Stimulated activated CD8-positive, alpha-beta memory T cell treated with anti-CD3 and anti-CD28 coated beads, Interleukin-7, amount 100 ng/mL, for 24 hours (primary cell): ENCODE results near the gene SLC17A2.

Source experiments
- DNase-seq: peaks from one replicate; pipeline ENCODE4 v3.0.0-alpha.2; 2020; ENCODE audit warnings: low read depth

The SLC17A2 gene

DNA sequence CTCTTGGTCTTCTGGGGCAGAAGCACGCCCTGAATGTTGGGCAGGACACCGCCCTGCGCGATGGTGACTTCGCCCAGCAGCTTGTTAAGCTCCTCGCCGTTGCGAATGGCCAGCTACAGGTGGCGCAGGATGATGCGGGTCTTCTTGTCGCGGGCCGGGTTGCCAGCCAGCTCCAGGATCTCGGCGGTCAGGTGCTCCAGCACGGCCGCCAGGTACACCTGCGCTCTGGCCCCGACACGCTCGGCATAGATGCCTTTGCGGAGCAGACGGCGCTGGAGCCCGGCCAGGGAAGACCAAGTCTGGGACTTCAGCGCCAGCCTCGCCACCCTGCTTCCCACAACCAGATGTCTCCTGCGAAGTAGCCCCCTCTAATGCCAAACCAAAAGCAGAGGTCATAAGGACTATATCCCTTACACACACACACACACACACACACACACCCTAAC lies 48.4 kb downstream of the SLC17A2 start:
- no peak for DNase-seq

DNA sequence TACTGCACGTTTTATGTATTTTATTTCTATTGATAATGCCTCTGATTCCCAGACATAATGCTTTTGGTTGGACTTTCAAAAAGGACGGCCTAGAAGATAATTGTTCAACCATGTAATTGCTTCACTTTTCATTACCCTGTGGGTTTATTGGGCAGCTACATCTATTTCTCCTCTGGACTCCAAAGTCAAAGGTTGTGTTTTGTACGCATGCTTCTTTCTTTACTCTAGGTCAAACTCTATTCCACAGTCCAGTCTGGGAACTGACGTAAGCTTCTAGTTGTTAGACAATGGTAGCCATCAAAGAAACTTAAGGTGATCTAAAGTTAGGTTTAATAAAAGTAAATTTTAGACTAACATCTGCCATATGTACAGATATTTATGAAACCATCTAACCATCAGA lies 49.9 kb downstream of the SLC17A2 start:
- DNase-seq, result no peak

DNA sequence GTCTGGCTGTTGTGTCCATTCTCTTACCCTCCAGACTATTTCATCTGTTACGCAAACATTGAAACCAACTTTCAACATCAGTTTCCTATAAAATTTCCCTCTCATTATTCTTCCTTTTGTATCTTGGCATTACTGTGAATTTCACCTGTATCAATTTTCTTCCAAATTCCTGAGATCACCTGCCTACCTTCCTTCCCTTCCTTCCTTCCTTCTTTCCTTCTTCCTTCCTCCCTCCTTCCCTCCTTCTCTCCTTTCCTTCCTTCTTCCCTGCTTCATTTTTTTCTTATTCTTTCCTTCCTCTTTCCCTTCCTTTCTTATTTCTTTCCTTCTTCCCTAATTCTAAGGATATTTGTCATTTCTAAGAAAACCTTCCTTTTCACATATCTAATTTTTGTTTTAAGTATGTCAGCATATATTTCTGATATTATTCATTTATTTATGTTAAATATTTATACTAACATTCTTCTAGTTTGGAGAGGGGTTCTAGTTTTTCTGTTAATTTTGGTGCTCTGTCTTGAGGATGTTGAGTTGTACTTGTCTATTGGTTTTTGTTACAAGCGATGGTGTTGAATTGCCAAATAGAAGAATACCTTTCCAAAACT lies 51.7 kb downstream of the SLC17A2 start:
- DNase-seq, result no peak

DNA sequence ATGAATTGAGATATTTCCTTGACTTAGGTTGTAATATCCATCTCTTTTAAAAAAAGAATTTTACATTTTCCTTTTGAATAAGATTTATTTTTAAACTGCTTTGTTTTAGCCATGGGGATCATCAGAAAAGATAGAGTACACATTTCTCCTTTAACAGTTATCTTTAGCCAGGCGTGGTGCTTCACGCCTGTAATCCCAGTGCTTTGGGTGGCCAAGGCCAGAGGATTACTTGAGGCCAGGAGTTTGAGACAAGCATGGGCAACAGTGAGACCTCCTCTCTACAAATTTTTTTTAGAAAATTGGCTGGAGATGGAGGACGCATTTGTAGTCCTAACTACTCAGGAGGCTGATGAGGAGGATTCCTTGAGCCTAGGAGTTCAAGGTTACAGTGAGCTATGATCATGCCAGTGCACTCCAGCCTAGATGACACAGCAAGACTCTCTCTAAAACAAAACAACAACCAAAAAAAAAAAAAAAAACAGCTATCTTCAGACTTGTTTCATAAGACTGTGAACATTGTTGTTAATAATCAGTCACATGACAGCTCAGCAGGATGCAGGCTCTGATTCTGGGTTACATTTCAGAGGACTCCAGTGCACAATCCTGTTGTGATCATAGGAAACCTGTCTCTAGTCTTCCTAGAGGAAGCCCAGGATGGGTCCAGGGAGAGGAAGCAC lies 54.4 kb downstream of the SLC17A2 start:
- no peak for DNase-seq

DNA sequence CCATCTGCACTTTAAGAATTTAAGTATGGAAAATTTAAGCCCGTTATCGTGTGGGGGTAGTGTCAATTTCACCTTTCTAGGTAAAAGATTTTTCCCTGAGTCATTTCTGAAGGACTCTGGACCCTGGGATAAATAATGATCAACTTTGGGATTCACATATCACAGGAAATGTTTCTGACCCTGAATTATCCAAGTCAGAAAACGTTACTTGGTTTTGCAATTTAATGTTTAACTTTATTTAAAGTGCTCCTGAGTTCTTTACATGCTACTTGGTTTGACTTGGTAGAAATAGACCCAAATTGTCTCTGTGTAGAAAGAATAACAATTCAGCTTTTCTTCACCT lies 55.0 kb downstream of the SLC17A2 start:
- DNase-seq, result no peak

DNA sequence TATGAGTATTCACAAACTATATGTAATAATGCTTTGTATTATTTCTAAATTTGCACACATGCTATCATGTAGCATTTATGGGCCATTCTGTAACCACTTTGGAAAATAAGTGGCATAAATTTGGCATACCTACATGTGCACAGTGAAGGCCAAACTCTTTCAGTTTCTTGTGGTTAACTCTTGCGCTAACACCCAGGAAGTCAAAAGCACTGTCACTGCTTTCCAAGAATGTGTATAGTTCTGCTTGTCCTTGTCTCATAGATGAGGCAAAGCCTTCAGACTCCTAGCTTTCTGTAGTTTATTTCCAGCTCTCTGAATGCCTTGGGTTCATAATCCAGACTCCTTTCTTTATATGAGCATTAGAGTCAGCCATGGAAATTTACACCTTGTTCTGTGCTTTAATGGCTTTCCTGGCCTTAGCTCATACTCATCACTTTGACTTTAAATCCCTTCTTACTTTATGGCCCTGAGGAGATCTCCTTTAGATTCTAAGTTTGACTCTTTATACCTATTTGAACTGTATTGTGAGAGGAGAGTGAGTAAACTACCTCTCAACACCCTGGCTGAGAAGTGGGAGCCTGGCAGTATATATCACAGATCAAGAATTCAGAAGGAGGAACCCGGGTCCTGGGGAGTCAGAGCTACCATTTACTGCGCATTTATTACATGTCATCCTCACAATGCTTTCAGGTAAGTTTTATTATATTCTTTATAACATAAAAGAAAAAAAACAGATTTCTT lies 55.5 kb downstream of the SLC17A2 start:
- DNase-seq, result no peak

DNA sequence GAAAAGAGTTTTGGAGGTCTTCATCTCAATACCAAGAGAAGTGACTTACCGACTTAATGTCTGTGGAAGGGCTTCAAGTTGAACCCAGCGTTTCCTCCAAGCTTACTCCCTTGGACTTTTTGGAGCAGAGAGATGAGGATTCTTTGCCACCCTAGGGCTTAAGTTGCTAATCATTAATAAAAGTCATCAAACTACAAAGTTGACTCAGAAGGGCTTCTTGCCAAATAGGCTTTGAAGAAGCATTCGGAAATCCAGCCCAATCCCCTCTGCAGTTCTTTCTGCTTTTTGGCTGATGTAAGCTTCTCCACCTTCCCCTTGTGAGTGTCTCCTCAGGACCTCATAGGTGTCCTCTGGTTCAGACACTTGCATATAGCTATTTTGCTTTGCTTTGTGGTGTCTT lies 56.4 kb downstream of the SLC17A2 start, which contains the start of gene SLC17A3:
SLC17A3 (minus strand) TSS at position 126 of the 400 bp plus-strand sequence. CDS start 5,856 bp downstream, outside the sequence.
- no peak for DNase-seq

DNA sequence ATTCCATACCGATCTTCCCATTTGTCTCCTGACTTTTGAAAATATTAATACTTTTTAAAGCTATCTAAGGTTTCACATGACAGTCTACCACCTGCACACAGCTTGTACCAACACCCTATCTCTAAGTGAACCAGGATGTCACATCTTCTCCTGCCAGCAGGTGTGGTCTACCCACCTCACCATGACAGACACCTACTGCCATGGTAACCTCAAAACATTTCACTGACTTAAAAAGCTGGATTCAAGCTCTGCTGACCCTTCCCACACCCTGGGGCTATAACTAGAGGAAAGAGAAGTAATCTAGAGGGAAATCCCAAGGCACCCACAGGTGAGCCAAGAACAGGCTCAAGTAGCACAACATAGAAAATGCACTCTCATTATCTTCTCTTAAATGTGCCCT lies 57.7 kb downstream of the SLC17A2 start:
- DNase-seq, result no peak

DNA sequence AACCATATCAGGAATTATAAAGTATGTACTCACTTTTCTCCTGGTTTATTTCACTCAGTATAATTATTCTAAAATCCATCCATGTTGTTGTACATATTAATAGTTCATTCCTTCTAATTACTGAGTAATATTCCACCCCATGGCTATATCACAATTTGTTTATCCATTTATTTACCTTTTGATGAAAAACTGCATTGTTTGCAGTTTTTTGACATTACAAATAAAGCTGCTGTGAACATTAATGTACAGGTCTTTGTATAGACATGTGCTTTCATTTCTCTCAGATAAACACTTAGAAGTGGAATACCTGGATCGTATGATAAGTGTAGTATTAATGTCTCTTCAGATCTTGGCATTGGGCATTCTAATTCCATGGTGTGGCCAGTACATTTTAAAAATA lies 60.7 kb downstream of the SLC17A2 start:
- no peak for DNase-seq

DNA sequence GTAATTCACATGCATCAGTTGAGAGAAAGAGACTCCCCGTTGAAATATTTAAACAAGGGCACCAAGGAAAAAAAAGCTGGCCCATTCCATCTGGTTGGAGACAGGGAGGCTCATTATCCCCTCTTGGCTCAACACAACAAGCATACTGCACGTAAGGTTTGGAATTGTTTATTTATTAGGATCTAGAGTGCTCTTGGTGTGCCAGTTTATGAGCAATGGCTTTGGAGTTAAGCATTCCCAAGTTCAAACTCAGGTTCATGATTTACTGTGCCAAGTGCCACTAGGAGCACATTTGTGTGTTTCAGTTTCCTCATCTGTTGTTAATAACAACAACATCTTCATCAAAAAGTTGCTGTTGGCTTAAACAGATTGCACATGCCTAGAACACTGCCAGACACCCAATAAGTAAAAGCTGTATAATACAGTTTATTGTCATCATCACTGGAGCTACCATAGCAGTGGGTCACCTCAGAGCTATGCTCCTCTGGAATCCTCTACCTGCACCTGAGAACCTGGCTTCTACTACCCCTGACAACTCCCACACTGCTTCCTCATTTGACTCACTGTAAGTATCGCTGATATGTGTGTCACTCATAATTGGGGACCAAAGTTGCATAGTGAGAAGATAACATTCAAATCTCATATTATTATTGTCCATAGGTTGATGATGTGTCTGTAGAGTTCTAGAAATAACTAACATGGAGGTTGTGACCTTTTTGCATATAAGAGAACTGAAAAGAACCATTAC lies 61.9 kb downstream of the SLC17A2 start:
- DNase-seq, result no peak

DNA sequence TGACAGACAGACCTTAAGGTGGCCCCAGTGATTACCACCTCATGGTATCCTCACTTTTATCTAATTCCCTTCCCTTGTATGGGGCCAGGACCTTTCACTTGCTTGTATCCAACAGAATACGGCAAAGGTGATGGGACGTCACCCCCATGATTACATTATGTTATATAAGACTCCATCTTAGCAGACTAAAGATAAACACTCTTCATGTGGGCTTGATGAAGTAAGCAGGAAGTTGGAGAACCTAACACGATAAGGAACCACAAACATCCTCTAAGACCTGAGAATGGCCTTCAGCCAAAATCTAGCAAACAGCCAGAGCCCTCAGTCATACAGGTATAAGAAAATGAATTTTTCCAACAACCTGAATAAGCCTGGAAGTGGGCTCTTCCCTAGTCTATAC lies 64.5 kb downstream of the SLC17A2 start:
- no peak for DNase-seq

DNA sequence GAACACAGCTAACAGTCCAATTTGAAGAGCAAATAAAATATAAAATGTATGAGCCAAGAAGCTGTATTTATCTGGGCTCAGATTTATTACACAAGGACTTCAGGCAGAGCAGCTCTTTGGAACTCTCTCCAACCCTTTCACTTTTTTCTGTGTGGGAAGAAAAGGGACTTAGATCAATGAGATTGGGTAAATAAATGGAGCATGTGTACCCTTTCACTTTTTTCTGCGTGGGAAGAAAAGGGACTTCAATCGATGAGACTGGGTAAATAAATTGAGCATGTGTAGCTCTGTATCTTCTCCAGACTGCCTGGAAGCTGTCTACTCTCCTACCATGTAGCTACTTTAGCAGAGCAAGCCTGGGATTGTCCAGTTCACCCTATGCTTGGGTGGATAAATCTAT lies 67.1 kb downstream of the SLC17A2 start:
- no peak for DNase-seq
